Measurements from ENCODE around the gene ZNF148.

GRCh38 chr3:125186261-125186787 lies 188.8 kb downstream of the ZNF148 start:
- no peak for TF ChIP-seq CTCF (IDR thresholded peaks at IDR 0.05)
- TF ChIP-seq ZFX (IDR thresholded peaks at IDR 0.05; ENCODE audit: borderline replicate concordance) = no peak

Measured in 22Rv1 (cell line).